IMR-90 (cell line): ENCODE results near the gene TIMP1. TPM values are rescaled to one million over a fixed set of nuclear protein-coding genes. Genes with fewer than 3 reads are reported as not detected.
A peak's percentile ranks its signal among the peaks of the same experiment; 100 is the strongest.

Source experiments
- ATAC-seq: fragments of 200-7000 bp; cut with Tn5 transposase; 2 replicates; pipeline ENCODE4 v1.9.1; 2020; ENCODE audit warnings: low read depth, mild to moderate bottlenecking, moderate library complexity
- BruUV-seq: library from RNA; stranded (reverse); fragments of 400-500 nt; replicated peaks from 2 replicates; lab custom pipeline; 2021; lab: Mats Ljungman, UMichigan
- CTCF ChIA-PET: fragments of 300-600 bp; formaldehyde crosslinking; extraction: SDS; loops from one replicate; lab custom pipeline; 2021; ENCODE audit warnings: antibody characterized with exemption; lab: Yijun Ruan, JAX
- POLR2A ChIA-PET: fragments of 300-600 bp; sonication (Branson Sonifier 250); formaldehyde crosslinking; loops from one replicate; lab custom pipeline; 2022; ENCODE audit warnings: antibody characterized with exemption; ENCODE audit not compliant: unreplicated experiment; lab: Charles Lee
- DNase-seq: peaks from one replicate; pipeline ENCODE4 v3.0.0; 2013
- H2AFZ ChIP-seq: replicated peaks from 2 replicates; pipeline ENCODE3; 2013; ENCODE audit warnings: low read length, mild to moderate bottlenecking; ENCODE audit not compliant: poor library complexity
- H2AK5ac ChIP-seq: 2 replicates; pipeline ENCODE4 v1.6.1; 2013; ENCODE audit warnings: low read depth, low read length, inconsistent platforms
- H2AK9ac ChIP-seq: replicated peaks from 2 replicates; pipeline ENCODE3; 2013; ENCODE audit warnings: mild to moderate bottlenecking, low read depth, low read length, moderate library complexity; ENCODE audit not compliant: poor library complexity
- H2BK120ac ChIP-seq: 2 replicates; pipeline ENCODE4 v1.6.1; 2013; ENCODE audit warnings: low read depth, low read length, inconsistent platforms
- H2BK15ac ChIP-seq: 3 replicates; pipeline ENCODE4 v1.6.1; 2013; ENCODE audit warnings: low read depth, low read length, inconsistent platforms
- H2BK20ac ChIP-seq: 2 replicates; pipeline ENCODE4 v1.6.1; 2013; ENCODE audit warnings: low read depth, mild to moderate bottlenecking, inconsistent platforms, low read length, moderate library complexity
- H2BK5ac ChIP-seq: 2 replicates; pipeline ENCODE4 v1.6.1; 2013; ENCODE audit warnings: mild to moderate bottlenecking, low read depth, low read length, inconsistent platforms; ENCODE audit not compliant: poor library complexity, severe bottlenecking
- H3K14ac ChIP-seq: replicated peaks from 2 replicates; pipeline ENCODE4 v1.6.1; 2013; ENCODE audit warnings: low read depth, low read length, inconsistent platforms
- H3K18ac ChIP-seq: 2 replicates; pipeline ENCODE4 v1.6.1; 2013; ENCODE audit warnings: low read depth, low read length, control low read depth
- H3K23ac ChIP-seq: 2 replicates; pipeline ENCODE4 v1.6.1; 2013; ENCODE audit warnings: low read depth, low read length, inconsistent platforms
- H3K27ac ChIP-seq: 2 replicates; pipeline ENCODE4 v1.5.1; 2013; ENCODE audit warnings: mild to moderate bottlenecking, control low read depth, low read length; ENCODE audit not compliant: insufficient read depth
- H3K27me3 ChIP-seq: 2 replicates; pipeline ENCODE4 v1.6.1; 2013; ENCODE audit warnings: low read length; ENCODE audit not compliant: control insufficient read depth, insufficient read depth
- H3K36me3 ChIP-seq: 2 replicates; pipeline ENCODE4 v1.6.1; 2013; ENCODE audit warnings: low read length, mixed read lengths; ENCODE audit not compliant: control insufficient read depth, insufficient read depth
- H3K4ac ChIP-seq: 2 replicates; pipeline ENCODE4 v1.6.1; 2013; ENCODE audit warnings: low read depth, low read length, inconsistent platforms
- H3K4me1 ChIP-seq: 2 replicates; pipeline ENCODE4 v1.6.1; 2013; ENCODE audit warnings: low read length, mixed read lengths; ENCODE audit not compliant: control insufficient read depth, insufficient read depth
- H3K4me2 ChIP-seq: 2 replicates; pipeline ENCODE4 v1.6.1; 2013; ENCODE audit warnings: low read depth, mild to moderate bottlenecking, control low read depth, low read length, moderate library complexity
- H3K4me3 ChIP-seq: 2 replicates; pipeline ENCODE4 v1.5.1; 2013; ENCODE audit warnings: low read depth, mild to moderate bottlenecking, control low read depth, low read length, moderate library complexity; ENCODE audit not compliant: insufficient read depth
- H3K56ac ChIP-seq: 2 replicates; pipeline ENCODE4 v1.6.1; 2013; ENCODE audit warnings: low read length, inconsistent platforms; ENCODE audit not compliant: insufficient read depth; ENCODE audit errors: extremely low read depth
- H3K79me1 ChIP-seq, 2 experiments: 2 replicates each; pipeline ENCODE4 v1.6.1; 2013; ENCODE audit warnings: low read length in 2 of 2, inconsistent platforms in 1 of 2, low read depth in 1 of 2
- H3K9ac ChIP-seq: 2 replicates; pipeline ENCODE4 v1.6.1; 2013; ENCODE audit warnings: low read depth, low read length, control low read depth
- H3K9me1 ChIP-seq: 2 replicates; pipeline ENCODE4 v1.6.1; 2013; ENCODE audit warnings: low read length, inconsistent platforms; ENCODE audit not compliant: insufficient read depth
- H3K9me3 ChIP-seq: 2 replicates; pipeline ENCODE4 v1.6.1; 2013; ENCODE audit warnings: low read length; ENCODE audit not compliant: control insufficient read depth, insufficient read depth
- H4K20me1 ChIP-seq: 2 replicates; pipeline ENCODE4 v1.6.1; 2013; ENCODE audit warnings: low read length, inconsistent platforms; ENCODE audit not compliant: insufficient read depth
- H4K5ac ChIP-seq: 2 replicates; pipeline ENCODE4 v1.6.1; 2013; ENCODE audit warnings: mild to moderate bottlenecking, low read depth, low read length, control low read depth
- H4K8ac ChIP-seq, 2 experiments: 2 replicates each; pipeline ENCODE4 v1.6.1; 2013; ENCODE audit warnings: low read depth in 2 of 2, low read length in 2 of 2, control low read depth in 1 of 2, inconsistent platforms in 1 of 2
- H4K91ac ChIP-seq: 2 replicates; pipeline ENCODE4 v1.6.1; 2013; ENCODE audit warnings: low read depth, low read length, inconsistent platforms; ENCODE audit not compliant: insufficient read depth
- BHLHE40 ChIP-seq: fragments of 150-350 bp; IDR thresholded peaks from 2 replicates; pipeline ENCODE4 v1.6.1; 2016; ENCODE audit warnings: mild to moderate bottlenecking, low read depth, low read length
- CEBPB ChIP-seq: IDR thresholded peaks from 2 replicates; pipeline ENCODE4 v1.6.1; 2012; ENCODE audit warnings: low read depth, low read length, improper control_type of control experiment
- CHD1 ChIP-seq: IDR thresholded peaks from 2 replicates; pipeline ENCODE4 v1.6.1; 2012; ENCODE audit warnings: low read depth, low read length, improper control_type of control experiment
- FOS ChIP-seq: fragments of 150-350 bp; IDR thresholded peaks from 2 replicates; pipeline ENCODE4 v1.6.1; 2016; ENCODE audit warnings: low read depth, low read length
- MAZ ChIP-seq: IDR thresholded peaks from 2 replicates; pipeline ENCODE4 v1.6.1; 2012; ENCODE audit warnings: low read depth, mild to moderate bottlenecking, low read length, improper control_type of control experiment, moderate library complexity, borderline replicate concordance
- MXI1 ChIP-seq: IDR thresholded peaks from 2 replicates; pipeline ENCODE4 v1.6.1; 2012; ENCODE audit warnings: low read depth, mild to moderate bottlenecking, low read length, moderate library complexity, borderline replicate concordance
- POLR2A ChIP-seq: IDR thresholded peaks from 2 replicates; pipeline ENCODE4 v1.6.1; 2012; ENCODE audit warnings: mild to moderate bottlenecking, low read depth, low read length
- WGBS, 2 experiments: methylation state at CpG; one replicate each; pipeline versions ENCODE4 v1.1.5 to v1.1.7; 2013; ENCODE audit warnings: missing lambda C conversion rate in 2 of 2; ENCODE audit not compliant: insufficient read length in 1 of 2; ENCODE audit errors: extremely low coverage in 2 of 2; 5-methylcytosine and 5-hydroxymethylcytosine counted together
- dilution Hi-C: fragments of 300-500 bp; cut with HindIII; formaldehyde crosslinking; loops from one replicate; pipeline ENCODE4 v1.14.3; 2018; ENCODE audit warnings: low sequenced_read_pairs; ENCODE audit not compliant: unreplicated experiment
- in situ Hi-C: fragments of 300-500 bp; cut with MboI; formaldehyde crosslinking; loops from 3 replicates; pipeline ENCODE4 v1.14.3; 2019; ENCODE audit warnings: low sequenced_read_pairs, inconsistent platforms, mixed read lengths
- intact Hi-C: fragments of 100-400 bp; cut with micrococcal nuclease; formaldehyde crosslinking; loops from 2 replicates; pipeline ENCODE4 v1.10.0; 2022
- polyA plus RNA-seq, 3 experiments: library from polyadenylated mRNA; depleted of rRNA; stranded (reverse); fragments of >200 nt; gene quantifications; 2 replicates each; pipeline ENCODE4 v1.2.3, GENCODE V29; 2012; ENCODE audit warnings: low replicate concordance in 1 of 3
- total RNA-seq: library from RNA; depleted of rRNA; stranded (reverse); fragments of >200 nt; gene quantifications from 2 replicates; pipeline ENCODE4 v1.2.3, GENCODE V29; 2012
- TF ChIP-seq, protein P1 (sequence below): conservative IDR thresholded peaks from 2 replicates; pipeline ENCODE4 v1.5.1; 2012; ENCODE audit warnings: mild to moderate bottlenecking, low read depth, low read length, improper control_type of control experiment

TIMP1 gene
- total and polyA plus RNA-seq, 2 of the 4 experiments (the other 2 are of a cell fraction) = 512 to 3,078 TPM

DNA sequence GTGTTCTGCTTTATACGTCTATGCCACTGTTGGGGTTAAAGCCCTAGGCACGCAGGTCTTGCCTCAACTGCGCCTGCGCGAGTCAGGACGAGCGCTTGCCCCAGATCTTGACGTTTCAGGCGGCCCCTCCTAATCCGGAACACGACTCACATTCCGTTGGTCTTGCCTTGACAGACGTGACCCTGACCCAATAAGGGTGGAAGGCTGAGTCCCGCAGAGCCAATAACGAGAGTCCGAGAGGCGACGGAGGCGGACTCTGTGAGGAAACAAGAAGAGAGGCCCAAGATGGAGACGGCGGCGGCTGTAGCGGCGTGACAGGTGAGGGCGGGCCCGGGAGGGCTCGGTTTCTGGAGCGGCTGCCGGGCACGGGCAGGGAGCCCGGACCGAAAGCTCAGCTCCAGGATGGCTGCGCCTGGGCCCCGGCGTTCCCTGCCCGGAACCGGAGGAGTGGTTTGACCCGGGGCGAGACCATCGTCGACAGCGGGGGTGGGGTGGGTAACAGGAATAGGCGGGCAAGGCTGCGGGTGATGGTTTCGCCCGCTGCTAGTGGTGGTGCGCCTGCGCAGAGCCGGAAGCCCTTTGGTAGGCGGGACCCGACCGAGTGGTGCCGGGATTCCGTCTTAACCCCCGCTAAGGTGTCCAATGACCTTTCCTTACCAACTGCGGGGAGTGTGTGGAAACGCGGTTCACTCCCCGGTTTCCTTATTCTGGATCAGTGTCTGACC, 21.1 kb upstream of the TIMP1 start, which contains the start of gene ARAF:
ARAF (plus strand) TSS at position 272 of the 725 bp plus-strand sequence. CDS start 1,763 bp downstream, outside the sequence.
- Histone ChIP-seq H3K79me1 (peaks cover 12 to 43% of the 10 kb centered on the region in 2 experiments), H3K4me2 (peak within 1 kb of the TSS; percentile 98), H2BK120ac (peak within 1 kb of the TSS; percentile 80), H4K5ac (peak within 1 kb of the TSS; percentile 68), H3K56ac (peak within 1 kb of the TSS; percentile 79), H3K18ac (peak within 1 kb of the TSS; percentile 42), H4K91ac (peak within 1 kb of the TSS; percentile 69), H3K36me3 (peaks cover 12% of the 10 kb centered on the region), H3K4me1 (0 out of 2 replicates have a peak, but pooled peaks cover 1% of the 10 kb centered on the region), H3K9me1 (peaks cover 3% of the 10 kb centered on the region; the same call in 1 of the 2 replicates), H2AK5ac (peak within 1 kb of the TSS; percentile 87), H3K27ac (peak within 1 kb of the TSS; percentile 96), H3K9ac (peak within 1 kb of the TSS; percentile 90), H3K4ac (peak within 1 kb of the TSS; percentile 85), H2AK9ac (peak within 1 kb of the TSS; percentile 88), H3K14ac (peak within 1 kb of the TSS; percentile 84), H2BK15ac (peak within 1 kb of the TSS; percentile 57; the same call in 1 of the 3 replicates), H3K4me3 (peak within 1 kb of the TSS; percentile 72), H2BK20ac (peak within 1 kb of the TSS; percentile 53; the same call in 1 of the 2 replicates), H3K9me3 (no peaks in the 10 kb centered on the region), H4K20me1 (peaks cover 4% of the 10 kb centered on the region), H4K8ac (peak within 1 kb of the TSS; percentile 65 to 99), H2BK5ac (peak within 1 kb of the TSS; percentile 94), H3K27me3 (no peaks in the 10 kb centered on the region), H2AFZ (peak within 1 kb of the TSS; percentile 92), H3K23ac (peak within 1 kb of the TSS; percentile 69)
- dilution Hi-C loops (no loop called here), intact Hi-C loops (loop anchor here (5.0 kb wide), 1 partner anchor 466 kb away; no protein-coding TSS in a partner anchor), in situ Hi-C loops (loop anchor here (5.0 kb wide), 1 partner anchor 86 kb away; no protein-coding TSS in a partner anchor)
- TF ChIP-seq BHLHE40 (peak; percentile 98), CHD1 (peak; percentile 96; the same call in 1 of the 2 replicates), FOS (peak; percentile 64; the same call in 1 of the 2 replicates), CEBPB (no peak), MXI1 (peak; percentile 45; the same call in 1 of the 2 replicates), MAZ (peak; percentile 51; the same call in 1 of the 2 replicates), POLR2A (peak; percentile 76; the same call in 1 of the 2 replicates)
- TF ChIP-seq, protein P1, sequence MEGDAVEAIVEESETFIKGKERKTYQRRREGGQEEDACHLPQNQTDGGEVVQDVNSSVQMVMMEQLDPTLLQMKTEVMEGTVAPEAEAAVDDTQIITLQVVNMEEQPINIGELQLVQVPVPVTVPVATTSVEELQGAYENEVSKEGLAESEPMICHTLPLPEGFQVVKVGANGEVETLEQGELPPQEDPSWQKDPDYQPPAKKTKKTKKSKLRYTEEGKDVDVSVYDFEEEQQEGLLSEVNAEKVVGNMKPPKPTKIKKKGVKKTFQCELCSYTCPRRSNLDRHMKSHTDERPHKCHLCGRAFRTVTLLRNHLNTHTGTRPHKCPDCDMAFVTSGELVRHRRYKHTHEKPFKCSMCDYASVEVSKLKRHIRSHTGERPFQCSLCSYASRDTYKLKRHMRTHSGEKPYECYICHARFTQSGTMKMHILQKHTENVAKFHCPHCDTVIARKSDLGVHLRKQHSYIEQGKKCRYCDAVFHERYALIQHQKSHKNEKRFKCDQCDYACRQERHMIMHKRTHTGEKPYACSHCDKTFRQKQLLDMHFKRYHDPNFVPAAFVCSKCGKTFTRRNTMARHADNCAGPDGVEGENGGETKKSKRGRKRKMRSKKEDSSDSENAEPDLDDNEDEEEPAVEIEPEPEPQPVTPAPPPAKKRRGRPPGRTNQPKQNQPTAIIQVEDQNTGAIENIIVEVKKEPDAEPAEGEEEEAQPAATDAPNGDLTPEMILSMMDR = no peak
- ATAC-seq = peak; percentile 89
- ChIA-PET POLR2A (no interaction called here), CTCF (interaction anchor here (0.6 kb wide), 1 partner anchor 83 kb away, joined by 3 read pairs; no protein-coding TSS in a partner anchor)
- 31% methylated on average over 15 of the region's 59 CpGs; no CpG with 5 or more reads in 1 of the 2 experiments for WGBS, 2 experiments
- peak; percentile 99 for DNase-seq
- no TSS peak for BruUV-seq
